GM21576 (cell line): Measurements from ENCODE around the gene PTPRC.

Source experiments
- ATAC-seq: cut with Tn5 transposase; IDR thresholded peaks from one replicate; pipeline ENCODE4 v1.9.1; 2021; ENCODE audit warnings: mild to moderate bottlenecking, moderate library complexity; ENCODE audit not compliant: unreplicated experiment

PTPRC gene

DNA sequence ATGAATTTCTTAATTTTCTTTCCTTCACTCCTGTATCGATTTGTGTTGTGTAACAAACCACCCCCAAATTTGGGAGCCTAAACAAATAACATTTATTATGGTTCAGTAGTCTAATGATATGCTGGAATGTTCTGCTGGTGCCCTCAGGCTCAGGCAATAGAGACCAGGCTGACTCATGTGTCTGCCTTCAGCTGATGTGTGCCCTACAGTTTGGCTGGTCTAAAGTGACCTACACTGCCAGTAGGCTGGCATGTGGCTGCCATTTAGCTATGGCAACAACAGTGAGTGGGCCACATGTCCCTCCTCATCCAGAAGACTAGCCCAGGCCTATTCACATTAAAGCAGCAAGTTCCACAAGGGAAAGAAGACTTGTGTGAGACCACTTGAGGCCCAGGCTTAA, 115.8 kb downstream of the PTPRC start:
- ATAC-seq, result no peak

DNA sequence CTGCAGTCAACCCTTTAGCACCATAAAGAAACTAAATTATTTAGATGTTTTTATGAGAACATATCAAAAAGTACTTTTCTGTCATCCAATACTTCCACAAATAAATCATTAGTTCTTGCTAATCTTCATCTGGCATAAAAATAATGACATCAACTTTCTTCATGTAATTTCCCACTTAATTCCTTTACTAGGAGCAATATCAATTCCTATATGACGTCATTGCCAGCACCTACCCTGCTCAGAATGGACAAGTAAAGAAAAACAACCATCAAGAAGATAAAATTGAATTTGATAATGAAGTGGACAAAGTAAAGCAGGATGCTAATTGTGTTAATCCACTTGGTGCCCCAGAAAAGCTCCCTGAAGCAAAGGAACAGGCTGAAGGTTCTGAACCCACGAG, 116.9 kb downstream of the PTPRC start:
- no peak for ATAC-seq

DNA sequence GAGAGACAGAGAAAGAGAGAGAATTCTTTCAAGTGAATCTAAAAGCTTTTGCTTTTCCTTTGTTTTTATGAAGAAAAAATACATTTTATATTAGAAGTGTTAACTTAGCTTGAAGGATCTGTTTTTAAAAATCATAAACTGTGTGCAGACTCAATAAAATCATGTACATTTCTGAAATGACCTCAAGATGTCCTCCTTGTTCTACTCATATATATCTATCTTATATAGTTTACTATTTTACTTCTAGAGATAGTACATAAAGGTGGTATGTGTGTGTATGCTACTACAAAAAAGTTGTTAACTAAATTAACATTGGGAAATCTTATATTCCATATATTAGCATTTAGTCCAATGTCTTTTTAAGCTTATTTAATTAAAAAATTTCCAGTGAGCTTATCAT, 117.6 kb downstream of the PTPRC start:
- ATAC-seq, result no peak

DNA sequence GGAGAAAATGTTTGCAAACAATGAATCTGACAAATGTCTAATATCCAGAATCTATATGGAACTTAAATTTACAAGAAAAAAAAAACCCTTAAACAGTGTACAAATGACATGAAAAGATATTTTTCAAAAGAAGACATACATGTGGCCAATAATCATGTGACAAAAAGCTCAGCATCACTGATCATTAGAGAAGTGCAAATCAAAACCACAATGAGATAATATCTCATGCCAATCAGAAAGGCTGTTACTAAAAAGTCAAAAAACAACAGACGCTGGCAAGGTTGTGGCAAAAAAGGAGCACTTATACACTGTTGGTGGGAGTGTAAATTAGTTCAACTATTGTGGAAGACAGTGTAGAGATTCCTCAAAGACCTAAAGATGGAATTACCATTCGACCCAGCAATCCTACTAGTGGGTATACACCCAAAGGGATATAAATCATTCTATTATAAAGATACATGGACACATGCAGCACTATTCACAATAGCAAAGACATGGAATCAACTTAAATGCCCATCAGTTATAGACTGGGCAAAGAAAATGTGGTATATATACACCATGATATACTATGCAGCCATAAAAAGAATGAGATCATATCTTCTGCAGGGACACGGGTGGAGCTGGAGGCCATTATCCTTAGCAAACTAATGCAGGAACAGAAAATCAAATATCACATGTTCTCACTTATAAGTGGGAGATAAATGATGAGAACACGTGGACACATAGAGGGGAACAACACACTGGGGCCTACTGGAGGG, 123.2 kb downstream of the PTPRC start:
- ATAC-seq, result no peak

DNA sequence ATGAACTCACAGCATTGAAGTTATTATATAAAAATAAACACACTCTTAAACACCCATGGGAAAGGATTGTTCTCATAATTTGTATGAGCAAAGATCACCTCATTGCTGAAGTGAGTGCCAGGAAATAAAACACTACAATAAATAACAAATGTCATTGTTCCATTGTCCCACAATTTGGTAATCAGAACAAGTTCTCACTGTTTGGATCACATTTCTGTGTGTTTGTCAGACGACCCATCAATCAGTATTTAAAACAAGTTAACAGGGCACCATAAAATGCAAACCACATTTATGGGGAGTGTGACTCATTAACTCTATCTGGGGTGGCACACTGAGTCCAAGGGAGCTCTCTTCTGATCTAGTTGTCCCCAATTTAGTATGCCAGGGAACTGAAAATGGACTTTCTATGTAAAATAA, 124.5 kb downstream of the PTPRC start:
- ATAC-seq, result no peak

DNA sequence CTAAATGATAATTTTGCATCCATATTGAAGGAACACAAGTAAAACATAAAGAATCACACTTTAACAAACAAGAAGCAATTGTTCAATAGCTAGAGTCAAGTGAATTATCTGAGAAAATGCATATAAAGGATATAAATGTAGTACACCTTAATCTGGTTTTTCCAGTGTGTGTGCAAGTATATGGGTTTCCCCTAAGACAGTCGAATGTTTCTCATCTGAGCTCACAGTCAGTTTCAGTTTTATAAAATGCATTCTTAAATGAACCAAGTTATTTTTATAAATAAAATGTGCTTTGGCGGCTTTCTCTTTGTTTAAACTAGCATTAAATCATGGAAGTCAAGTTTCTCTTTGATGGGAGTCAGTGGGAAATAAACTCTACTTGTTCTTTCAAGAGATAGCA, 125.9 kb downstream of the PTPRC start:
- ATAC-seq, result no peak

DNA sequence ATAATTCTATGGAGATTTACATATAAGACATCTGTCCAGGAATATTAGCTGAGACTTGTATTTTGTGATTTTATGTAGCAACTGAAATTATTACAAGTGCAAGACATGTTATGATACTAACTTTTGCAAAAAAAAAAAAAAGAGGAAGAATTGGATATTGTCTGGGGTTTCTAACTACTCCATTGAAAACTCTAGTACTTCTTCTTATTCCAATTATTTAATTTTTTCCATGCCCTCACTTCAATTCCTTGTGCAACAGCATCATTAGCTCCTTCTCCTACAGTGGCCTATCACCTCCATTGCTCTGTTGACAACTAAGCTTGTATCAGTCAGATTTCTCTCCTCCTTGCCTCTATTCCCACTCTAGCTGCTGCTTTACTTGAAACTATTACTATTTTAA, 126.6 kb downstream of the PTPRC start:
- no peak for ATAC-seq

DNA sequence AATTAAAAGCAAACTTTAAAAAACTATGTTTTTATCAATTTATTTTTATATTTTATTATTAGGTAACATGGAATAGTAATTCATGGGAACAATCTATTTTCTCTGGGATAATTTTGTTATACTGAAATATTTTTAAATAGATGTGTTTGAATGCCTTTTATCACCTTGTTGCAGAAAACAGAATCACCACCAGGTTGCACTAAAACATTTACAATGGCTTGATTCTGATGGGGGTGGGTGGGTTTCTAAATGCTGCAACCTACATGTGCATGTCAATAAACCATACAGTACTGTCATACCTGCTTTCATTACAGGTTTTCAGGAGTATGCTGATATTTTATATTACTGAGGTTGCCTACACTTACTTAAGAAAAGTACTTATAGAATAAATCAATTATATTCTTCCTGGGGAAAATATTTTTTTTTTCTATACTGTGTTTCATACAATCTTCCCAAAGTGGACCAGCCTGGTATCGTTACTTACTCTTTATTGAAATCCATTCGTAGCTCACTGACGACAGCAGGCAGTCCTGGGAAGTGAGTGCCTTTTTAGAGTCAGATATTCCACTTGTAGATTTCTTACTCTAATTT, 132.8 kb downstream of the PTPRC start:
- no peak for ATAC-seq

DNA sequence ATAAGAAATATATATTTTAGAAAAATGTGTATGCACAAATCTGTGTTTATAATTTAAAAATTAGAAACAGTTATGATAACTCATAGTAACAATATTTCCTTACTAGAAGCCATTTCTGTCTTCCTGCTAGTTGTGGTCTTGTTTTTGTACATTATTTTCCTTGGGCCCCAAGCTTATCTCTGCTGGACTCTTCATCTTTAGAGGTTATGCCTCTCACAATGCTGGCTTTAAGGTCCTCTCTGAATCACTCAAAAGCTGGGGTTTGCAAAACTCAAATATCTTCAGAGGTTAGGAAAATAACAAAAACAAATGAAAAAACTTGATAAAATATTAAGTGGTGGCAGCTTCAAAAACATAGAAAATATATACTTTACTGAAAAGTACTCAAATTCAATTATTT, 133.8 kb downstream of the PTPRC start:
- ATAC-seq, result no peak

DNA sequence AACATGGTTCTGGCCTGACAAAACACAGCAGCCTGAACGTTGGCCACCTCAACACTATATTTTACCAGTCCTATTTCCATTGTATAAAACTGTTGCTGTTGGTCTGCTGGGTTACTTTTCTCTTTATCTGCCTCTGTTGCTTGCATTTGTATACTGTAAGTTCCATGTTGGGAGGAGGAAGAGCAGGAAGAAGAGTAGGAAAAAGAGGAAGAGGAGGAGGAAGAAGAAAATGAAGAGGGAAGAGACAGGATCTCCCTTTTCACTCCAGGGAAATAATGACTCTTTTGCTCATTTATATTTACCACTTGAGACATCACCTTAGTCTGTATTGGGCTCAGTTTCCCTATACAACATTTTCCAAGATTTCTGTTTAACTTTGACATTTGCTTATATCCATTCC, 134.2 kb downstream of the PTPRC start:
- ATAC-seq, result no peak

DNA sequence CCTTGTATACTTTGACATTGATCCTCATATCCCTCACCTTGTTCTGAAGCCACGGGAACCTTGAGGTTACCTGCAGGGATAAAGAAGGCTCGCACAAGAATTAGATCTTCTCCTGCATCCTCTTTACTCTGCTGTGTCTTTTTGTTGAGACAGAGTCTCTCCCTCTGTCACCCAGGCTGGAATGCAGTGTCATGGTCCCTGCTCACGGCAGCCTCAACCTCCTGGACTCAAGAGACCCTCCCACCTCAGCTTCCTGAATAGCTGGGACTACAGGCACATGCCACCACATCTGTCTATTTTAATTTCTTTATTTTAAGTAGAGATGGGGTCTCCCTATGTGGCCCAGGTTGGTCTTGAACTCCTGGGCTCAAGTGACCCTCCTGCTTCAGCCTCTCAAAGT, 134.7 kb downstream of the PTPRC start:
- ATAC-seq, result no peak

DNA sequence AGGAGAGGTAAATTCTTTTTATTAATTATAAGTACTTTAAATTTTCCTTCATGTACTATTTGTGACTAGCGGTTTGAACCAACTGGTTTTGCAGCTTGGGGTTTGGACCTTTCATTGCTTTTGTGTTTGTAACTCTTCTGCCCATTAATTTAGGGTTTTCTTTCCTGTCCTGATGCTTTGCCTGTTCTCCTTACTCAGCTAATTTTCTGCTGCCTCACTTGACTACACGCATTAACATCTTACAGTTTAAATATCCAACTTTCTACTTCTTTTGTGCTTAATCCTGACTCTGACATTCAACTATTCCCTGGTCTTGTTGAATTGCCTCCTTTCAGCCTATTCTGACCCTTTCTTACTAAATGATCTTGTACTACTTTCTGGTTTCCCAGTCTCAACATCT, 135.6 kb downstream of the PTPRC start:
- no peak for ATAC-seq

DNA sequence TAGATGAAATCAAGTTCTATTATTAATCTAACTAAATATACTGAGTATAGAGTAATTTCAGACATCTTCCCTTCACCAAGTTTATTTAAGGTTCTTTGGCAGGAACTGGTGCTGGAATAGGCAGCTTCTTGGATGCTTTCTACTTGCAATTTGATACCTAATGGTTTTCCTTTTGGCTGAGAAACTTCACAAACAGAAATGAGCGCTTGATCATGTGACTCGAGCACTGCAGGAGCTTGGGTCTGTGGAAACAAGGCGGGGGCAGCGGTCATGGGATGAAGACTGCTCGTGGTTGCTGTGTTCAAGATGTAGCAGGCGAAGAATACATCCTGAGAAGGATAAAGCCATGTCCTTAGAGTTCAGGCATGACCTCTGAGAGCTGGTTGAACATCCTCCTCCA, 136.8 kb downstream of the PTPRC start:
- no peak for ATAC-seq

DNA sequence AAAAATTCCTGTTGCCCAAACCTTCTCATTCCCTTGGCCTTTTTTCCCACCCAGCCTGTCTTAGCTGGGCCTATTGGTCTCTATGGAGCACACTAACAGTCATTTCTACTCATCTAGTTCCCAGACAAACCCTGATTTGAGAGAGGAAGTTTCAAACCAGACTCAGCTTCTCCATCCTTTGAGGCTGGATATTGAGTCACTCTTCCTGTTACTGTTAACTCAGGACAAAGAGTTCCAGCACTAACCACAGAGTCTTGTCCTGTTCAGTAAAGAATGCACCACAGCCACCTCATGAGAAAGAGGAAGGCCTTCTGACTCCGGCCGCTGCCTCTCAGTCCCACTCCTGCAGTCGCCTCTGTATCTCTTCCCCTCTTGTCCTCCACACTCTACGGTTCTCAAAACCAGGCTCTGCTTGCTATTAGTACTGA, 137.8 kb downstream of the PTPRC start:
- no peak for ATAC-seq

DNA sequence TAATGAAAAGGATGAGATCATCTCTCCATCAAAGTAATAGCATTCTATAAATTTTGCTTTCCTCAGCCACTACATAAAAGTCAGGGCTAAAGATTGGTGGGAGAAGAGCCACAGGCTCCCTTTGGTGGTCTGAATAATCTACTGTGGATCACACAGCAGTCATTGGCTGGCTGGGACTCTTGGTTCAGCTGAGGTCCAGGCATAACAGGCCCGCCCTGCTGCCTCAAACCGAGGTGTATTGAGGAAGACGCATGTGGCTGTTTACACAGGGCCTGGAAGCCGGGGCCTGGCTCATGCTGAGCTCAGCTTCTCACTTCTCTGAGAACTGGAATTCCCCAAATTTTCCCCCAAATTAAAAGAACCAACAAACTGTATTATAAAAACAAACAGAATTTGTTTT, 139.2 kb downstream of the PTPRC start:
- ATAC-seq, result no peak

DNA sequence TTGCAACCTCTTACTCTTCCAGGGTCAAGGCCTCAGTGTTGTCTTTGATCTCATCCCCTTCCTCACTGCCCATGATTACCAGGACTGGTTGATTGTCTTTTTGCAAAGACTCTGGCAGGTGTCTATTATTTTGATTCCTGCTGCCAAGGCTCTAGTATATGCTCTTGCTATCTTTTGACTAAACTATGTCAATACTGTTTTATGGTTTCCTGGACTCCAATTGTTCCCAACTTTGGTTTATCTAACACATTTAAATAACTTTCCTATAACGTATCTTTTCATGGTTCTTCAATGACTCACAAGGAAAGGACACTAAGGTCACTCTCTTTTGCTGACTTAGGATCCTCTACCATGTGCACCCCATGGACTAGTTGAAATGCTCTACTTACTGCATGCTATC, 141.5 kb downstream of the PTPRC start:
- ATAC-seq, result no peak

DNA sequence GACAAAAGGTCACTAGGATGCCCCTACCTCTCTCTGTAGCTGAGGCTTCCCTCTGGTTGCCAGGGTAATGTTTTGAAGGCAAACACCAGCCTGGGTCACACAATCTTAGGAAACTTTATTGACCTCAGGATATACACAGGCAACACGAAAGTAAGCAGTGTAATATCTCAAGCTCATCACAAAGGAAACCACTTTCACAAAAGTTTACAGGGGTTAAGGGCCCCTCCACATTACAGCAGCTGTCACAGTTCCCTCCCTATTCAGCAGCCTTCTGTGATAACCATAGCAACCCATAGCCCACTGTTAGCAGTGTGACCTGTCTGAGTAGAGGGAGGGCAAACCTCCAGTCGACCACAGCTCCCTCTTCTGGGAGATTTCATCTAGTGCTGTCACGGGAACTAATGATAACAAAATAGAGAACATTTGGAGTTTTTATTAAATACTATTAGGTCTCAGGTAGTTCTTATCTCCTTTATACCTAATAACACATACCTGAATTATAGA, 149.8 kb downstream of the PTPRC start:
- peak; percentile 83 for ATAC-seq

DNA sequence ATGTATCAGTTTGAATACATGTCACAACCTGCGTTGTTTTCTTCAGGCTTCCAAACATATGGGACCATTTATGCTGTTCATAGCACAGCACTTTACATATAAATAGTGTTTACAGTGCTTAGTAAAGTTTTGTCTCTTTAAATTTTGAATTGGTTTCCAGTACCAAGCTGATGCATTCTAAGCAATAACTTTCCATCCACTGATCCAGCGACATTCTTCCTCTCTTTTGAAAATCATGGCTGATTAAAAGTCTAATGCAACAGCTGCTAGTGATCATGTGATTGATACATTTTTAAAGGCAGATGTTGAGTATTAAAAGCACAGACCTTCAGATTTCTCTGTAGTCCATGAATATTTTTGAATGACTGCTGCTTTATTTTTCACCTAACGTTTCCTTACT, 154.9 kb downstream of the PTPRC start:
- ATAC-seq, result no peak

DNA sequence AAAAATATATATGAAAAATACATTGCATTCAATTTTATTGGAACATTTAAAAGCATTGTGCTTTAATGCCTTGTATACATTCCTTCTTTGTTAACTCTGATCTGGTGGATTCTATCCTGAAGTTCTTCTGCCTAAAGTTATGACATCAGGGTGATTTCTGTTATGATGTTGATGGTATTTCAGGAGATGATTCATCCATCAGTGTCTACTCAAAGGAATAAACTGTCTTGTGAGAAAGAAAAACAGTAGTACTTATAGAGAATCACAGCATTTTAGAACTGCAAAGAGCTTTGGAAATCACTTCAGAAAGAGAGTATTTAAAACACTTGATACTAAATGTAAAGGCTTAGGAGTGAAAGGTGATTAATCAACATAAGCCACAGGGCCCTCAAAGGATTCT, 155.7 kb downstream of the PTPRC start:
- no peak for ATAC-seq

DNA sequence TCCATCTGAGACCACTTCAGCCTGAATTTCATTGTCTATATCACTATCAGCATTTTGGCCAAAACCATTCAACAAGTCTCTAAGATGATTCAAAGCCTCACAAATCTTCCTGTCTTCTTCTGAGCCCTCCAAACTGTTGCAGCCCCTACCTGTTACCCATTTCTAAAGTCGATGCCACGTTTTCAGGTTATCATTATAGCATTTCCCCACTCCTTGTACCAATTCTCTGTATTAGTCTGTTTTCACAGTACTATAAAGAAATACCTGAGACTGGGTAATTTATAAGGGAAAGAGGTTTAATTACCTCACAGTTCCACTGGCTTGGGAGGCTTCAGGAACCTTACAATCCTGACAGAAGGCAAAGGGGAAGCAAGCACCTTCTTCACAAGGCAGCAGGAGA, 158.8 kb downstream of the PTPRC start:
- no peak for ATAC-seq

DNA sequence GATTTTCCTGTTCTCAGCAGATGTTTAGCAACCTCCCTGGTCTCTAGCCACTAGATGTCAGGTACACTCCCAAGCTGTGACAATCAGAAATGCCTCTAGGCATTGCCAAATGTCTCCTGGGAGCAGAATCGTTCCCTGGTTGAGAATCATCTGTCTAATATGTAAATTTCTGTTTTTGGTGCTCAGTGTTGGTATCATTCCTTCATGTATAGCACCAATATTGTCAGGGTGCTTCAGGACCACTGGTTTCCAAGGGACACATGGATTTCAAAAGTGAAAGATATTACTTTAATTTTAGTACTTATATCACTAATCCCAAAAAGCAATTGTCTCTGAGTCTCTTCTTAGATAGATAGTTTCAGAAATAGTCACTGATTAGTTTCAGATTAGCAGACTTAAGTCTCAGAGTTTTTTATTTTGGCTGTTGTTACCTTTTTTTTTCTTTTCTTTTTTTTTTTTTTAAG, 160.1 kb downstream of the PTPRC start:
- peak; percentile 59 for ATAC-seq

DNA sequence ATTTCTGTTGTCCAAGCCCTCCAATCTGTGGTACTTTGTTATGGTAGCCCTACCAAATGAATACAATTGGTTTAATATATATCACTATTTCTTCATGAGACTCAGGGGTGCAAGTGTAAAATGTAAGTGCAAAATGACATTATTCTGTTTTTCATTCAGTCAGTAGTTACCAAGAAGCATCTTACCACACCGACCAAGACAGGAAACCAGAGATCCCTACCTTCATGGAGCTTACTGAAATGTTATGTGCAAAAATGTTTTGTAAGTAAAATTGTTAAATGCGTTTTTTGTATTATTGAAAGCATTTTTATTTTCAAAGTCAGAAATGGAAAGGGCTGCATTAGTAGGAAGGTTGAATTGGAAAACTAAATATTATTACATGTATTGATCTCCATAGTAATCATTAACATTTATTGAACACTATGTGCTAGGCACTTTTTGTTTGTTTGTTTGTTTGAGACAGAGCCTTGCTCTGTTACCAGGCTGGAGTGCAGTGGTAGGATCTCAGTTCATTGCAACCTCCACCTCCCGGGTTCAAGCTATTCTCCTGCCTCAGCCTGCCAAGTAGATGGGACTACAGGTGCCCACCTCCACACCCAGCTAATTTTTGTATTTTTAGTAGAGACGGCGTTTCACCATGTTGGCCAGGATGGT, 166.8 kb downstream of the PTPRC start:
- ATAC-seq, result no peak
